ENCODE results near the gene GOLGA6L2.

GOLGA6L2 gene

GRCh38 chr15:23457890-23458289 is 10.8 kb upstream of the GOLGA6L2 start:
- TF ChIP-seq CTCF (IDR thresholded peaks at IDR 0.05; ENCODE audit: low read length) (no peak), EZH2phosphoT487 (IDR thresholded peaks at IDR 0.05; ENCODE audit: low read length) (no peak), EZH2 (optimal IDR thresholded peaks at IDR 0.05; ENCODE audit: low read depth, low read length) (no peak)
- H3F3A ChIP-seq (ENCODE audit: insufficient read depth, low read length), result no peaks in the 10 kb centered on the region
- H2AFZ ChIP-seq (ENCODE audit: low read length), result no peak overlapping the region
- H3K79me2 ChIP-seq (ENCODE audit: low read length), result no peaks in the 10 kb centered on the region
- no peaks in the 10 kb centered on the region for H3K4me1 ChIP-seq (ENCODE audit: low read length)
- H3K27me3 ChIP-seq (replicated peaks; ENCODE audit: insufficient read depth, low read length), result no peaks in the 10 kb centered on the region
- no peak overlapping the region for H3K9ac ChIP-seq (ENCODE audit: low read length)
- H3K4me2 ChIP-seq (ENCODE audit: low read depth, low read length), result no peak overlapping the region
- H3K9me3 ChIP-seq (replicated peaks; ENCODE audit: insufficient read depth, low read length), result no peaks in the 10 kb centered on the region
- no peaks in the 10 kb centered on the region for H3K36me3 ChIP-seq (replicated peaks; ENCODE audit: insufficient read depth, low read length)
- no peak overlapping the region for H3K27ac ChIP-seq (ENCODE audit: low read length)
- DNase-seq, result no peak
- H3K9me2 ChIP-seq (replicated peaks; ENCODE audit: insufficient read depth, low read length), result no peaks in the 10 kb centered on the region
- no peak overlapping the region for H3K4me3 ChIP-seq (ENCODE audit: low read length)
- no peaks in the 10 kb centered on the region for H4K20me1 ChIP-seq (ENCODE audit: insufficient read depth, low read length)

- H3K9me3 ChIP-seq (replicated peaks; ENCODE audit: insufficient read depth, low read length), result no peaks in the 10 kb centered on the region
- H3K79me2 ChIP-seq (ENCODE audit: low read length), result no peaks in the 10 kb centered on the region
- H3K4me2 ChIP-seq (ENCODE audit: low read depth, low read length), result no peak overlapping the region
- no peak overlapping the region for H3K4me3 ChIP-seq (ENCODE audit: low read length)
- H3F3A ChIP-seq (ENCODE audit: insufficient read depth, low read length), result no peaks in the 10 kb centered on the region
- TF ChIP-seq EZH2phosphoT487 (IDR thresholded peaks at IDR 0.05; ENCODE audit: low read length), result no peak
- TF ChIP-seq CTCF (IDR thresholded peaks at IDR 0.05; ENCODE audit: low read length), result no peak
- no peak for TF ChIP-seq EZH2 (optimal IDR thresholded peaks at IDR 0.05; ENCODE audit: low read depth, low read length)
- no peaks in the 10 kb centered on the region for H3K4me1 ChIP-seq (ENCODE audit: low read length)
- no peaks in the 10 kb centered on the region for H4K20me1 ChIP-seq (ENCODE audit: insufficient read depth, low read length)
- H3K27ac ChIP-seq (ENCODE audit: low read length), result no peak overlapping the region
- no peak for DNase-seq
- H3K27me3 ChIP-seq (replicated peaks; ENCODE audit: insufficient read depth, low read length), result no peaks in the 10 kb centered on the region; the same call in 1 of the 2 replicates
- no peaks in the 10 kb centered on the region for H3K36me3 ChIP-seq (replicated peaks; ENCODE audit: insufficient read depth, low read length)
- H3K9ac ChIP-seq (ENCODE audit: low read length), result no peak overlapping the region
- no peaks in the 10 kb centered on the region for H3K9me2 ChIP-seq (replicated peaks; ENCODE audit: insufficient read depth, low read length)
- H2AFZ ChIP-seq (ENCODE audit: low read length), result no peak overlapping the region
These were observed 582 bp downstream of the GOLGA6L2 start for GRCh38 chr15:23446215-23447106.

- no peak overlapping the region for H3K4me3 ChIP-seq (ENCODE audit: low read length)
- H2AFZ ChIP-seq (ENCODE audit: low read length), result no peak overlapping the region
- H3K36me3 ChIP-seq (replicated peaks; ENCODE audit: insufficient read depth, low read length), result no peaks in the 10 kb centered on the region
- H3K27ac ChIP-seq (ENCODE audit: low read length), result no peak overlapping the region
- no peaks in the 10 kb centered on the region for H3F3A ChIP-seq (ENCODE audit: insufficient read depth, low read length)
- no peaks in the 10 kb centered on the region for H3K4me1 ChIP-seq (ENCODE audit: low read length)
- H3K79me2 ChIP-seq (ENCODE audit: low read length), result no peaks in the 10 kb centered on the region
- DNase-seq, result no peak
- no peak overlapping the region for H3K4me2 ChIP-seq (ENCODE audit: low read depth, low read length)
- no peaks in the 10 kb centered on the region for H3K9me2 ChIP-seq (replicated peaks; ENCODE audit: insufficient read depth, low read length)
- no peak overlapping the region for H3K9ac ChIP-seq (ENCODE audit: low read length)
- H3K27me3 ChIP-seq (replicated peaks; ENCODE audit: insufficient read depth, low read length), result peaks cover 5% of the 10 kb centered on the region; the same call in 1 of the 2 replicates
- H3K9me3 ChIP-seq (replicated peaks; ENCODE audit: insufficient read depth, low read length), result no peaks in the 10 kb centered on the region
- TF ChIP-seq CTCF (IDR thresholded peaks at IDR 0.05; ENCODE audit: low read length) (no peak), EZH2 (optimal IDR thresholded peaks at IDR 0.05; ENCODE audit: low read depth, low read length) (no peak), EZH2phosphoT487 (IDR thresholded peaks at IDR 0.05; ENCODE audit: low read length) (no peak)
- H4K20me1 ChIP-seq (ENCODE audit: insufficient read depth, low read length), result no peaks in the 10 kb centered on the region
These were observed 2.8 kb downstream of the GOLGA6L2 start for GRCh38 chr15:23444269-23444668.

Measured in MM.1S (cell line).